Mononuclear cell (primary cell): ENCODE measurements around the gene ZNF792. TPM values are rescaled to one million over a fixed set of nuclear protein-coding genes. Genes with fewer than 3 reads are reported as not detected.
A peak's percentile ranks its signal among the peaks of the same experiment; 100 is the strongest.

ENCODE experiments used
- H3K27me3 ChIP-seq: 2 replicates; pipeline ENCODE4 v1.6.0; 2011; ENCODE audit warnings: low read length, control low read depth; ENCODE audit not compliant: insufficient read depth
- H3K4me1 ChIP-seq: 2 replicates; pipeline ENCODE4 v1.5.1; 2011; ENCODE audit warnings: mild to moderate bottlenecking, low read length, control low read depth; ENCODE audit not compliant: insufficient read depth
- H3K4me3 ChIP-seq: 2 replicates; pipeline ENCODE4 v1.5.1; 2011; ENCODE audit warnings: mild to moderate bottlenecking, low read length, moderate library complexity
- H3K9me3 ChIP-seq: 2 replicates; pipeline ENCODE4 v1.5.1; 2011; ENCODE audit warnings: low read depth, mild to moderate bottlenecking, control low read depth, low read length
- total RNA-seq: library from RNA; depleted of rRNA; stranded (reverse); fragments of >200 nt; gene quantifications from one replicate; pipeline ENCODE4 v1.2.3, GENCODE V29; 2012

The ZNF792 gene
- total RNA-seq, 1 donor = 10.2 TPM

DNA sequence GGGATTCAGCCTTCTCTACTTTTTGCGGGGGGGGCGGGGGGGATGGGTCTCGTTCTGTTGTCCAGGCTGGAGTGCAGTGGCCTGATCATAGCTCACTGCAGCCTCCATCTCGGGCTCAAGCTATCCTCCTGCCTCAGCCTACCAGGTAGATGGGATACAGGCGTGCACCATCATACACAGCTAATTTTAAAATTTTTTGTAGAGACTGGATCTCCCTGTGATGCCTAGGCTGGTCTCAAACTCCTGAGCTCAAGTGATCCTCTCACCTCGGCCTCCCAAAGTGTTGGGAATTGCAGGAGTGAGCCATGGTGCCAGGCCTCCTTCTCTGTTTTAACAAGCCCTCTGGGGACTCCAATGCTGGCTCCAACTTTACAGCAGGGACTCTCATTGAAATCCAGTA is 569 bp upstream of the ZNF792 start:
- peaks cover 4% of the 10 kb centered on the region for H3K9me3 ChIP-seq
- H3K4me3 ChIP-seq = no peak overlapping the region
- no peaks in the 10 kb centered on the region for H3K27me3 ChIP-seq

DNA sequence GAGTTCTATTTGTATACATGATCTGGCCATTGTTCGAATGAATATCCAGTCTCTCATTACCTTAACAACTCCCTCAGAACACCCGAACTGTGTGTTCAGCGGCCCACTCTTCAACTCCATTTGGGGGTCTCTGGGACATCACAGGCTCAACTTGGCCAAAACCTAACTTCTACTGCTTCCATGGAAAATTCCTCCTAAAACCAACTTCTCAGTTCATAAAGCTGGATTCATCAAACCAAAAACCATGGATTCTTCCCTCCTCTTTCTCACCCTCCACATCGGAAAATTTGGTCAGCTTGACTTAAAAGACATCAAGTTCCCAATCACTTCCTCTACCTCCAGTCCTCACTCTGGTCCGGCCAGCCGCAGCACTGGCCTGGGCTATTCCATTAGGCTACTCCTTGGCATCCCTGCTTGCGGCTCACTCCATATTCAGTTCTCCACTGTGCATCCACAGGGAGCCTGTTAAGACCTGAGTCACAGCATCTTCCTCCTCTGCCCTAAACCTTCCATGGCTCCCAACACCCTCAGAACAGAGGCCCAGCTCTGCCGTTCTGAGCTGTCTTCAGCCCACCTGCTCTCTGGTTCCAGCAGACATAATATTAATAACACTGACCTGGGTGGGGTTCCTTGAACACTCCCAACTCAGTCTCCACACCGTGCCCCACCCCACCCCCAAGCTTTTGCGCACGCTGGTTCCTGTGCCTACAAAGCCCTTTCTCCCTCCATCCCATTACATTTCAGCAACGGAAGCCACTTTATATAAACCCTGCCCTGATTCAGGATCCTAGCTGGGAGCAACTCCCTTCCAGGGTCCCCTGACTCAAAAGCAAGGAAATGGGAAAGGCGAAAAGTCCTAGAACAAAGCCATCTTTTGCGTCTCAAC is 1.1 kb downstream of the ZNF792 start:
- peak overlapping the region; percentile 73 for H3K4me3 ChIP-seq
- peaks cover 21% of the 10 kb centered on the region for H3K9me3 ChIP-seq
- no peaks in the 10 kb centered on the region for H3K27me3 ChIP-seq
- H3K4me1 ChIP-seq = peaks cover 14% of the 10 kb centered on the region

More for the DNA sequence above, 569 bp upstream of the ZNF792 start:
- peaks cover 14% of the 10 kb centered on the region for H3K4me1 ChIP-seq

DNA sequence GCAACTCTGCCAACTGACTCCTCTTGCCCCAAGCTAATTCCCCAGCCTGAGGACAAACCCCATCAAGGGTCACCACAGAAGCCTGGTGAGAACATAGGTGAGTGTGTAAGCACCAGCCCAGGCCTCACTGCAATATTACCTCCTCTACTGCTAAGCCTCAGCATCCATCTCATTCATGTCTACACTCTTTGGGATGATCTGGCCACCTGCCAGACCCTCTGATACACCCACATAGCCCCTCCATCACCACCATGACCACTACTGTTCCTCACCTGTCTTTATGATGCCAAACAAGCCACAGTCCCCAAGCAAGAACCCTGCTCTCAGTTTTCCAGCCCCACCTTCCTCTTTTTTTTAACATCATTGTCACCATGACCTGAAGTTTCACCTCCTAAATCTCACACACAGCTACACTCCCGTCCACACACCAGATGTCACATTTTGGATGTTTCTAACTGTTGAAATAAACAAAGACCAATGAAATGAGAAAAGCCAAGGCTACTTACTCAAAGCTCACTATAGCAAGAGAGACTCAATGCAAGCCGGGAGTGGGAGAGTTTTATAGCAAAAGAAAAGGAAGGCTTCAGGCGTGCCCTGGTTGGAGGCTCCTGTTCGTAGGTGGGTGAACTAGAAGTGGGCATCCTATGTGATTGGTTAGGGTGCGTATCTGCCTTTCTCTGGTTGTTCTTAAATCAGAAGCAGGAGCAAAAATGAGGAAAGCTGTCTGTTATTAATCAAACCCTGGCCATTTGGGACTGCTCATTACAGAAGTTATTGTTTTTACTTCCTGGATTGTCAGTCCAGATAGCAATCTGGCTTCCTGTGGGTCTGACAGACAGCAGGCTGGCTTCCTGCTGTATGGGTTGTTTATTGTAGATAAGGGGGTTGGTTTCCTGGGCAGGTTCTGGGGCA is 2.0 kb downstream of the ZNF792 start:
- H3K4me3 ChIP-seq = peak overlapping the region; percentile 73

DNA sequence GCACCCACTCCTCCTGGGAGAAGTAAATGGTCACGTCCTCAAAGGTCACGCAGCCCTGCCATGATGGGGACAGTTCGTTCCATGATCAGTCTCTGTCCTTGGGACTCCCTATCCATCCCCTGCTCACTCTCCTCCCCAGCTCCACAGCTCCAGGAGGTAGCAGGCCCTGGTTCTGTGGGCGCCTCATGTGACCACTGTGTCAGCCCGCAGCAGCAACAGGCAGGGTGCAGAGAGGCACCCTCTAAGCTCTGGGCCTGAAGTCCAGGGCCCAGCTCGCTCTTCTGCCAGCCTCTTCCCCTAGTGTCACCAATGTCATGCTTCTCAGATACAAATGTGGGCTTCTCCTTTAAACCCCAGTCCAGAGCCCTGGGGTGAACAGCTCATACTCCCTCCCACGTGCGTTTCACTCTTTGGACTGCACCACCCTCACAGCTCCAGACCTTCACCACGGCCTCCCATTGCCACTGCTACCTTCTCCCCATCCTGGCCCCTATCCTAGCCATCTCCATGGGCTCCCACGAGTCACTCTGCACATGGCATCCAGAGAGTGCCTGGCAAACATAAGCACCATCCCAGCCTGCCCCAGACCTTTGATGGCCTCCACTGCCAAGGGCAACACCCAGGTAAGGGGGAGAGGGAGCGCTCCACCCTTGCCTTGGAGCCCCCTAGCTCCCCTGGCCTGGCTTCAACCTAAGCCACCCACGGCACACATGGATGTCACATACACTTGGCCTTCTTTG is 2.9 kb downstream of the ZNF792 start:
- Histone ChIP-seq H3K9me3 (peaks cover 39% of the 10 kb centered on the region), H3K4me3 (no peak overlapping the region), H3K4me1 (peaks cover 14% of the 10 kb centered on the region), H3K27me3 (no peaks in the 10 kb centered on the region)

More for the DNA sequence above, 2.0 kb downstream of the ZNF792 start:
- Histone ChIP-seq H3K4me1 (peaks cover 14% of the 10 kb centered on the region), H3K9me3 (peaks cover 30% of the 10 kb centered on the region), H3K27me3 (no peaks in the 10 kb centered on the region)

DNA sequence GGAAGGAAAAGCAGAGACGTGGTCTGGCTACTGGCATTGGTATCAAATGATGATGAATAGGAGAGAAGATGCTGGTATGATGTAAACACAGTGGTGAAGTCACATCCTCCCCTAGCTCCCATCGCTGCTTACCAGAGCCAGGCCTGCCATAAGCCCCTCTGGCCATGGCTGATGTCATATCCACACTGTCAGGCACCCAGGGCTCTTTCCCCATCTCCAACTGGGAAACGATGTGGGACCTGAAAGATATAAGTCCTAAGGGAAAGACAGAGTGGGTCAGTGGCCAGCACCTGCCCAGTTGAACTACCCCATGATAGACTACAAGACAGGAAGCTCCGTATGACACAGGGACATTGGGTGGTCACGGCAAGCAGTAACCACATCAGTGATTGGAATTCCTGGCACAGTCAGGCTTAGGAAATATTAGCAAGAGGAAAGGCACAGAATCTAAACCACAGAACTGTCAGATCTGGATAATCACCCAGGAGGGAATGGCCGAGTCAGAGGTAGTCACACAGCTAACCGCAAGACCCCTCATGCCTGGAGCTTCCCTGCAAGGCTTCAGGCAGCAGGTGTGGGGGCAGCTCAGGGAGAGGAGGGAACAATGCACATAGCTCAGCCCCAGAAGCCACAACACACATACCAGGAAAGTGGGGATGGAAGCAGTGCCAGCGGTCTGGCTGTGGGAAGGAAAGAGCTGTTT is 3.8 kb downstream of the ZNF792 start:
- Histone ChIP-seq H3K4me3 (no peak overlapping the region), H3K27me3 (no peaks in the 10 kb centered on the region), H3K4me1 (peaks cover 14% of the 10 kb centered on the region), H3K9me3 (peaks cover 47% of the 10 kb centered on the region)

DNA sequence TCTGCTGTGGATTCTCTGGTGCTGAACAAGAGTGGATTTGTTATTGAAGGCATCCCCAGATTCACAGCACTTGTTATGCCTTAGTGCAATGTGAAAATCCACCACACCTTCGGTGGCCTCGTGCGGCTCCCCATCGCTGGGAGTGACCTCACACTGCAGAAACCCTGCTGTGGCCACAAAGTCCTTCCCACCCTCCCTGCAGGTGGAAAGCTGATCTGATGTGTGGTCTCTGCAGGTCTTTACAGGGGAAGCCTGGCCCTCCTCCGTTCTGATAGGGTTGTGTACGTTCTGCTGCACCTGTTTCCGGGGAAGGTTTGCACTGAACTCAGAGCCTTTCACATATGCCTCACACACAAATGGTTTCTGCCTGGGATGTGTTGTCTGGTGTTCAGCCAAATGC is 5.0 kb downstream of the ZNF792 start:
- Histone ChIP-seq H3K9me3 (peaks cover 51% of the 10 kb centered on the region), H3K4me3 (no peak overlapping the region)

DNA sequence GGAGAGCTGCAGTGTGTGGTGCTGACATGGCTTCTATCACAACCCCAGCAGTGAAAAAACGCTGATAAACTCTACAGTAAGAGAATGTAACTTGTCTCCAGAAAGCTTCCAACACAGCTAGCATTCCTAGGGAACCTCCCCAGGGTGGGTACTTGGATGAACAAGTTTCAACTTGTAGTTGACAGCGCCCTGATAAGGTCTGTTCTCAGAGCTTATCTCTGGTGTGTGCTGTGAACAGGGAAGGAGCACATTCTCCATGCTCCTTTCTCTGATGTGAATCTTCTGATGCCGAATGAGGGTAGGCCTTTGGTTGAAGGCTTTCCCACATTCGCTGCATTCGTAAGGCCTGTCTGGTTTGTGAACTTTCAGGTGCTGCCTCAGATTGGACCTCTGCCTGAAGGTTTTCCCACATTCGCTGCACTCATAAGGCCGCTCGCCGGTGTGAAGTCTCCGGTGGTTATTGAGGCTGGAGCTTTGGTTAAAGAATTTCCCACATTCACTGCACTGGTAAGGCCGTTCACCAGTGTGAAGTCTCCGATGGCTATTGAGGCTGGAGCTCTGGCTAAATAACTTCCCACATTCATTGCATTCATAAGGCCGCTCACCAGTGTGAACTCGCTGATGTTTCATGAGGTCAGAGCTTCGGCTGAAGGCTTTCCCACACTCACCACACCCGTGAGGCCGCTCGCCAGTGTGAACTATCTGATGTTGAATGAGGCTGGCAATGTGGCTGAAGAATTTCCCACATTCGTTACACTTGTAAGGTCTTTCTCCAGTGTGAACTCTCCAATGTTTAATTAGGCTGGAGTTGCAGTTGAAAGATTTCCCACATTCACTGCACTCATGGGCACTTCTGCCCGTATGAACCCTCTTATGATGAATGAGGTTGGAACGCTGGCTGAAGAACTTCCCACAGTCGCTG is 5.9 kb downstream of the ZNF792 start:
- Histone ChIP-seq H3K4me3 (no peak overlapping the region), H3K9me3 (peaks cover 60% of the 10 kb centered on the region)

More for the DNA sequence above, 5.0 kb downstream of the ZNF792 start:
- Histone ChIP-seq H3K4me1 (peaks cover 14% of the 10 kb centered on the region), H3K27me3 (no peaks in the 10 kb centered on the region)

DNA sequence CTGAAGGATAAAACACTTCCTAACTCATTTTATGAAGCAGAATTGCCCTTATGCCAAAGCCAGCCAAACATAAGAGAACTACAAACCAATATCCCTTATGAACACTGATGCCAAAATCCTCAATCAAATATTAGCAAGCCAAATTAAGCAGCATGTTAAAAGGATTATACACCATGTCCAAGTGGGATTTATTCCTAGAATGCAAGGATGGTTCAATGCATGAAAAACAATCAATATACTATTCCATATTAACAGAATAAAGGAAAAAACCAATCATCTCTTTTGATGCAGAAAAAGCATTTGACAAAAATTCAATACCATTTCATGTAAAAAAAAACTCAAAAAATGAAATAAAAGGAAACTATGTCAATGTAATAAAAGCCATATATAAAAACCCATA is 10.9 kb downstream of the ZNF792 start:
- no peak overlapping the region for H3K4me3 ChIP-seq
- H3K4me1 ChIP-seq = no peaks in the 10 kb centered on the region
- H3K9me3 ChIP-seq = peaks cover 78% of the 10 kb centered on the region
- no peaks in the 10 kb centered on the region for H3K27me3 ChIP-seq

More for the DNA sequence above, 5.9 kb downstream of the ZNF792 start:
- Histone ChIP-seq H3K4me1 (peaks cover 11% of the 10 kb centered on the region), H3K27me3 (no peaks in the 10 kb centered on the region)

DNA sequence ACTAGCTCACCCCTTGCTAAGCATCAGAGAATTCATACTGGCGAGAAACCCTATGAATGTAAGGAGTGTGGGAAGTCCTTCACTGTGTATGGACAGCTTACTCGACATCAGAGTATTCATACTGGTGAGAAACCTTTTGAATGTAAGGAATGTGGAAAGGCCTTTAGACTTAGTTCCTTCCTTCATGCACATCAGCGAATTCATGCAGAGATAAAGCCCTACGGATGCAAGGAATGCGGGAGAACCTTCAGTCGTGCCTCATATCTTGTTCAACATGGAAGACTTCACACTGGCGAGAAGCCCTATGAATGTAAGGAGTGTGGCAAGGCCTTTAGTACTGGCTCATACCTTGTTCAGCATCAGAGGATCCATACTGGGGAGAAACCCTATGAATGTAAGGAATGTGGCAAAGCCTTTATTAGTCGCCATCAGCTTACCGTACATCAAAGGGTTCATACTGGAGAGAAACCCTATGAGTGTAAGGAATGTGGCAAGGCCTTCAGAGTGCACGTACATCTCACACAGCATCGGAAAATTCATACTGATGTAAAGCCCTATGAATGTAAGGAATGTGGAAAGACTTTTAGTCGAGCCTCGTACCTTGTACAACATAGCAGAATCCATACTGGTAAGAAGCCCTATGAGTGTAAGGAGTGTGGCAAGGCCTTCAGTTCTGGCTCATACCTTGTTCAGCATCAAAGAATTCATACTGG is 20.0 kb downstream of the ZNF792 start:
- no peak overlapping the region for H3K4me3 ChIP-seq
- H3K9me3 ChIP-seq = peaks cover 53% of the 10 kb centered on the region
- no peaks in the 10 kb centered on the region for H3K27me3 ChIP-seq
- no peaks in the 10 kb centered on the region for H3K4me1 ChIP-seq

DNA sequence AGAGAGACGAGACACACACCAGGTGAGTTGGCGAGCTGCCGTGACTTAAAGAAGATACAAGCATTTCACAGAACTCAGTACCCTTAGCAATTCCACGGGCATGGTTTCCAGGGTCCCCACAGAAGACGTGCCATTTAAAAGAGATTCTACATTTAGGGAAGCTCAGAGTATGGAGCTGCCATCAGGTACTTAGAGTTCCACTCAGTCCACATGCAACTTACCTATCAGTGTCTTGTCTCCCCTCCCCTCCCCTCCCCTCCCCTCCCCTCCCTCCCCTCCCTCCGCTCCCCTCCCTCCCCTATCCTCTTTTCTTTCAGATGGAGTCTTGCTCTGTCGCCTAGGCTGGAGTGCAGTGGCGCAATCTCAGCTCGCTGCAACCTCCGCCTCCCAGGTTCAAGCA is 25.1 kb downstream of the ZNF792 start:
- peaks cover 14% of the 10 kb centered on the region for H3K9me3 ChIP-seq
- no peak overlapping the region for H3K4me3 ChIP-seq
- no peaks in the 10 kb centered on the region for H3K4me1 ChIP-seq
- no peaks in the 10 kb centered on the region for H3K27me3 ChIP-seq

DNA sequence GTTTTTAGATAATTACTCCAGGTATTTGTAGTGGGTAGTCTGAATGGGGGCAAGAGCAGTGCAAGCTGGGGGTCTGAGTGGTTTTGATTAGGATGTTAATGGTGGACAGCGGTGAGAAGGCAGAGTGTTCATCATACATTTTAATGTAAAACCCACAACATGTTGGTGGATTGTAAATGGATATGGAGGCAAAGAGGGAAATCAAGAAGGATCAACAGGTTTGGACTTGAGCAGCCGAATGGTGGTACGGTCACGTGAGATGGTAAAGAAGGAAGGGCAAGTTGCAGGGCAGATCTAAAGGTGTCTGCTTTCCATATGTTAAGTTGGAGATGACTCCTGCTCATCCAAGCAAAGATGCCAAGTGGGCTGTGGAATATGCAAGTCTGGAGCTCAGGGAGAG is 27.8 kb downstream of the ZNF792 start:
- Histone ChIP-seq H3K27me3 (no peaks in the 10 kb centered on the region), H3K4me1 (no peaks in the 10 kb centered on the region), H3K9me3 (no peaks in the 10 kb centered on the region), H3K4me3 (no peak overlapping the region)

DNA sequence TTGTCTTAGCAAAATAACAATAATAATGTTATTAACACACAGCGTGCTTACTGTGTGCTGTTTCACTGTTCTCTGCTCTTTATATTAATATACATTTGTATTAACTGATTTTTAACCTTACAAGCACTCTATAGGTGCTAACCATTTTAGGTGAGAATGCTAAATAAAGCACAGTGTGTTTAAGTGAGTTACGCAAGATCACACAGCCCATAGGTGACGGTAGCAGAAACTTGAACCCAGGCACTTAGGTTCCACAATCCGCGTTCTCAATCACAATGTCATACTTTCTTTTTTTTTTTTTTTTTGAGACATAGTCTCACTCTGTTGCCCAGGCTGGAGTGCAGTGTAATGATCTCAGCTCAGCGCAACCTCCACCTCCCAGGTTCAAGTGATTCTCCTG is 31.5 kb downstream of the ZNF792 start:
- H3K4me3 ChIP-seq = no peak overlapping the region
- H3K9me3 ChIP-seq = no peaks in the 10 kb centered on the region
- H3K27me3 ChIP-seq = no peaks in the 10 kb centered on the region
- peaks cover 4% of the 10 kb centered on the region for H3K4me1 ChIP-seq
